RPMI7951 (cell line): Measurements from ENCODE around the gene ZNF865. TPM values are rescaled to one million over a fixed set of nuclear protein-coding genes. Genes with fewer than 3 reads are reported as not detected.

Source experiments
- DNase-seq: peaks from one replicate; pipeline ENCODE4 v3.0.0-alpha.2; 2012; ENCODE audit warnings: low read depth
- total RNA-seq: library from RNA; depleted of rRNA; stranded (reverse); fragments of >200 nt; shearing (Covaris generic); gene quantifications from 2 replicates; pipeline ENCODE4 v1.2.3, GENCODE V29; 2014; rRNA removed

ZNF865 gene
- total RNA-seq, 1 experiment from 2014 or later, result 0.12 TPM

DNA sequence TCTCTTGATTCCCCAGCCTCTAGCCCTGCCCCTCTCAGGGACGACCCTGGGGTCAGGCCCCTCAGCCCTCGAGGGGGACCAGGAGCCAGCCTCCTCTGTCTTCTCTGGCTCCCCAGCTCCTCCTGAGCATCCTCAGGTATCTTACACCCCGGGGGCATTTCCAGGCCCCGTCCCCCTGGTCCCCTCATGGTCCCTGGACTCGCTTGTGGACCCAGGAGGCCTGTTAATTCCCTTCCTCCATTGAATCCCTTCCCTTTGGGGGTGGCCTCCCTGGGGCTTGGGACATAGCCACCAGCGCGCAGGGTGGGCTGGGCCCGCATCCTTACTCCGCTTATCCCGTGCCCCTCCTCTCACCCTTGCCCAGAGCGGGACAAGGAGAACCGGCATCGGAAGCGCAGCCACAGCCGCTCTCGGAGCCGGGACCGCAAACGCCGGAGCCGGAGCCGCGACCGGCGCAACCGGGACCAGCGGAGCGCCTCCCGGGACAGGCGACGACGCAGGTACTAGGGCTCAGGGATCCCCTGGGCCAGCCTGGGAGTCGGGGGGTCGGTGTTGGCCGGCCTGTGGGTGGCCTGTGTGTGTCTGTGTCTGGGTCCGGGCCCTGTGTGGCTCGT is 53.5 kb downstream of the ZNF865 start:
- no peak for DNase-seq

DNA sequence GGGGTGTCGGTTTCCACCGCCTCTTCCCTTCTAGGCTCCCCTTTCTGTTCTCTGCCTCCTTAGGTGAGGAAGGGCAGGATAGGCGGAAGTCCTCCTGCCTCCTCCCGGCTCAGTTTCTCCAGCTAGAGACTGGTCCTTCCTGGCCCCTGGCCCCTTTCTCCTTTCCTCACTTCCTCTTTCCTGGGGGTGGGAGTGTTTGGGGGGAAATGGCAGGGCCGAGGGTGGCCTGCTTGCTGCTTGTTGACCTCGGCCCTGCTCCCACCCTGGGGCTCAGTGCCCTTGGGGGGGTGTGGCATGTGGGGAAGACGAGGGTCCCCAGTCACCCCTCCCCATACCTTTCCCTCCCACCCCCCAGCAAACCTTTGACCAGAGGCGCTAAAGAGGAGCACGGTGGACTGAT is 54.4 kb downstream of the ZNF865 start:
- no peak for DNase-seq

- DNase-seq, result no peak
Observed at GRCh38 chr19:55660404-55660803, 55.0 kb downstream of the ZNF865 start.

- no peak for DNase-seq
Observed at GRCh38 chr19:55660991-55661390, 55.5 kb downstream of the ZNF865 start.

DNA sequence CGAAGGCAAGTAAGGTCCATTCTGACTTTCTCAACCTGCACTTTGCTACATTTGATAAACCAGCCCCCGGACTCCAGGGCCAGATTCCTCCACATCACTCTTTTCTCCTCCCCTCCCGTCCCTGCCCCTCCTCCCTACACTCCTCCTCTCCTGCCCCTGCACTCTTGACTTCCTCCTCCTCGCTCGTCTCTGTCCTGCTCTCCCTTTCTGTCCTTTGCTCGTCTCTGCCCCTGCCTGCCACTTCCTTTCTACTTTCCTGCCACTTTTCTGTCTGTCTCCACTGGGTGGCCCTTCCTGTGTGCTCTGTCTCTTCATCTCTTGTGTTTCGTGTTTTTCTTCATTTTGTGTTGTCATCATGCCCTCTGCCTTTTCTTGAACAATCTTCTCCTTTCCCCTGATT is 56.4 kb downstream of the ZNF865 start:
- no peak for DNase-seq

GRCh38 chr19:55663846-55664536 is 58.5 kb downstream of the ZNF865 start:
- DNase-seq, result no peak

DNA sequence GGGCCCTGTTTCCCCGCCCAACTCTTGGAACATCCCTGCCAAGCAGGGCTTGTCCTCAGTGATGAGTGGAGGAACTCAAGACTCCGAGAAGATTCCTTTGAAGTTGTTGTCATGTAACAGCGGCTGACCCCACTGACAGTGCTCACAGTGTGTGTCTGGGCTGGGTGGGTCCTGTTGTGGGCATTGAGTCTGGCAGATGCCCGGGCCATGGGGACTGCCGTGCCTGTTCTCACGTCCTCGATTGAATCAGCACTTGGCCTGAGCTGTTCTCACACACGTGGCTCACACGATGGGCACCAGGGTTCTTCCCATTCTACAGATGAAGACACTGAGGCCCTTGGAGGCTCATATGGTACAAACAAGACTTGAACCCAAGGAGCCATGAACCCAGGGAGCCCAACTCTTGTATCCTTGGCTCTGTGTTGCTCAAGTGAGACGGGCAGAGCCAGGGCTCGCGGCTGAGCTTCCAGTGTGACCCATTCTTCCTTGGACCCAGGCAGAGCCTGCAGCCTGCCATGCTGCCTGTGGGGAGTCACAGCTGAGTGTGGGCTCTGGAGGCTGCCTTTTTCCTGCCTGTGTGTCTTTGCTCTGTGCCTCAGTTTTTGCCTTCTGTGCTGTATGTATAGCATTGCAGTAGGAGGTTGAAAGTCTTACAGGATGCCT is 61.0 kb downstream of the ZNF865 start:
- no peak for DNase-seq

Other genes starting within 250 kb of the ZNF865 start
- not detected in 2 replicates for gene GARIN5B, start 242.4 kb upstream of the ZNF865 start, total RNA-seq
- 5.6 and 8.4 TPM in 2 replicates for gene IL11, start 235.2 kb upstream of the ZNF865 start, total RNA-seq
- not detected in 2 replicates for gene TMEM190, start 228.8 kb upstream of the ZNF865 start, total RNA-seq
- not detected in 2 replicates for gene TMEM238, start 221.4 kb upstream of the ZNF865 start, total RNA-seq
- 457 and 492 TPM in 2 replicates for gene RPL28, start 219.7 kb upstream of the ZNF865 start, total RNA-seq
- 250 and 347 TPM in 2 replicates for gene UBE2S, start 197.9 kb upstream of the ZNF865 start, total RNA-seq
- gene SHISA7, start 162.3 kb upstream of the ZNF865 start, total RNA-seq, result 0.12 TPM in 1 of 2 replicates, not detected in the other
- gene ISOC2, start 144.0 kb upstream of the ZNF865 start, total RNA-seq, result 81.9 and 120 TPM in 2 replicates
- not detected in 2 replicates for gene C19orf85, start 140.9 kb upstream of the ZNF865 start, total RNA-seq
- gene ZNF628, start 129.0 kb upstream of the ZNF865 start, total RNA-seq, result 3.1 and 5.3 TPM in 2 replicates
- 18.5 and 25.3 TPM in 2 replicates for gene NAT14, start 120.5 kb upstream of the ZNF865 start, total RNA-seq
- 3.2 and 3.6 TPM in 2 replicates for gene SSC5D, start 117.2 kb upstream of the ZNF865 start, total RNA-seq
- not detected in 2 replicates for gene SBK2, start 68.5 kb upstream of the ZNF865 start, total RNA-seq
- gene SBK3, start 60.1 kb upstream of the ZNF865 start, total RNA-seq, result 0.24 TPM in 1 of 2 replicates, not detected in the other
- gene ZNF579, start 24.8 kb upstream of the ZNF865 start, total RNA-seq, result 1.3 and 2.4 TPM in 2 replicates
- gene FIZ1, start 6.1 kb upstream of the ZNF865 start, total RNA-seq, result 2.4 and 3.0 TPM in 2 replicates
- gene ZNF524, start 5.4 kb upstream of the ZNF865 start, total RNA-seq, result 14.7 and 16.9 TPM in 2 replicates
- 1.6 and 2.6 TPM in 2 replicates for gene ZNF784, start 18.9 kb downstream of the ZNF865 start, total RNA-seq
- 11.3 and 12.9 TPM in 2 replicates for gene ZNF580, start 35.4 kb downstream of the ZNF865 start, total RNA-seq
- 13.5 and 13.7 TPM in 2 replicates for gene ZNF581, start 38.0 kb downstream of the ZNF865 start, total RNA-seq
- gene CCDC106, start 42.6 kb downstream of the ZNF865 start, total RNA-seq, result 3.7 and 5.7 TPM in 2 replicates
- 80.3 and 108 TPM in 2 replicates for gene U2AF2, start 49.4 kb downstream of the ZNF865 start, total RNA-seq
- 26.0 and 46.4 TPM in 2 replicates for gene EPN1, start 69.6 kb downstream of the ZNF865 start, total RNA-seq
- gene NLRP9, start 132.8 kb downstream of the ZNF865 start, total RNA-seq, result not detected in 2 replicates
- gene RFPL4A, start 153.4 kb downstream of the ZNF865 start, total RNA-seq, result 0.24 TPM in 1 of 2 replicates, not detected in the other
- gene RFPL4AL1, start 163.5 kb downstream of the ZNF865 start, total RNA-seq, result 0.20 TPM in 1 of 2 replicates, not detected in the other
- 1.3 and 1.7 TPM in 2 replicates for gene NLRP11, start 226.4 kb downstream of the ZNF865 start, total RNA-seq
- gene NLRP4, start 230.9 kb downstream of the ZNF865 start, total RNA-seq, result not detected in 2 replicates